ENCODE measurements around the gene COX15.
A peak's percentile ranks its signal among the peaks of the same experiment; 100 is the strongest.

The COX15 gene

DNA sequence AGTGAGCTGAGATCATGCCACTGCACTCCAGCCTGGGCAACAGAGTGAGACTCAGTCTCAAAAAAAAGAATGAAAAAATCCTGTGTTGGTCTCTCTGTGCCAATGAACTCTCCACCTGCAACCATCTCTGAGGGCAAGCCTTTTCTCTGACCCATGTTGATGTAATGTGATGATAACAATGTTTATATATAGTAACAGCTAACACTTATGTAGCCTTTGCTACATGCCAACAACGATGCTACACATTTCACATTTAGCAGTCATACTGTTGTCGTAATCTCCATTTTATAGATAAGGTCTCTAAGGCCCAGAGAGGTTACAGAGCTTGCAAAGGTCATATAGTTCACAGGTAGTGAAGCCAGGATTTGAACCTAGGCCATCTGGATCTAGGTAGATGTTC, 11.5 kb downstream of the COX15 start:
- no peak for DNase-seq (ENCODE audit: low read depth)
- H3K4me3 ChIP-seq (ENCODE audit: low read depth, low read length): no peak overlapping the region
- TF ChIP-seq, protein P1, sequence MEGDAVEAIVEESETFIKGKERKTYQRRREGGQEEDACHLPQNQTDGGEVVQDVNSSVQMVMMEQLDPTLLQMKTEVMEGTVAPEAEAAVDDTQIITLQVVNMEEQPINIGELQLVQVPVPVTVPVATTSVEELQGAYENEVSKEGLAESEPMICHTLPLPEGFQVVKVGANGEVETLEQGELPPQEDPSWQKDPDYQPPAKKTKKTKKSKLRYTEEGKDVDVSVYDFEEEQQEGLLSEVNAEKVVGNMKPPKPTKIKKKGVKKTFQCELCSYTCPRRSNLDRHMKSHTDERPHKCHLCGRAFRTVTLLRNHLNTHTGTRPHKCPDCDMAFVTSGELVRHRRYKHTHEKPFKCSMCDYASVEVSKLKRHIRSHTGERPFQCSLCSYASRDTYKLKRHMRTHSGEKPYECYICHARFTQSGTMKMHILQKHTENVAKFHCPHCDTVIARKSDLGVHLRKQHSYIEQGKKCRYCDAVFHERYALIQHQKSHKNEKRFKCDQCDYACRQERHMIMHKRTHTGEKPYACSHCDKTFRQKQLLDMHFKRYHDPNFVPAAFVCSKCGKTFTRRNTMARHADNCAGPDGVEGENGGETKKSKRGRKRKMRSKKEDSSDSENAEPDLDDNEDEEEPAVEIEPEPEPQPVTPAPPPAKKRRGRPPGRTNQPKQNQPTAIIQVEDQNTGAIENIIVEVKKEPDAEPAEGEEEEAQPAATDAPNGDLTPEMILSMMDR (IDR thresholded peaks at IDR 0.05; ENCODE audit: insufficient read depth, low read depth, low read length, missing control alignments): no peak

GRCh38 chr10:99714446-99714845, 17.5 kb downstream of the COX15 start:
- DNase-seq (ENCODE audit: low read depth): no peak

DNA sequence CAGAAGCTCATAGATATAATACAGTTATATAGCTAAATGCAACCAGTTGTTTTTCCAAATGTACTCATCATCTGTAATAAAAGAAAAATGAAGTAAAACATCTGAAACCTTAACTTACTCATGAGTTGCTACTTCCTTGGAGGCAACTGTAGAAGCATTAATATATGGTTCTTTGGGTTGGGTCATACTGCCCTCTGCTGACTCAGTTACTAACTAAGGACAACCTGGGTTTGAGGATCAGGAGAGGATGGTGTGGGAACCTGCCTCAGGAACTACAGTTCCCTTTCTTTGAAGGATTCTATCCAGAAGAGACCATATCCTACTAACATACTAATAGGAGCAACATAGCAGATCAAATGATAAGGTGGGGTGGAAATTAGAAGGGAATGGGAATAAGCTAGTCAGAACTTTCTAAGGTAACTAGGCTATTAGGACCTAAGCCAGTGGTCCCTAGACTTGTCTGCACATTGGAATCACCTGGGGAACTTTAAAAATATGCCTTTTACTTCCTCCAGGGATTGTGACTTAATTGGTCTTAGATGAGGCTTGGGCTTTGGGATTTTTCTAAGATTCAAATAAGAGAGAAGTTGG, 20.7 kb downstream of the COX15 start:
- peak; percentile 56 for DNase-seq (ENCODE audit: low read depth)
- TF ChIP-seq, protein P1 (IDR thresholded peaks at IDR 0.05; ENCODE audit: insufficient read depth, low read depth, low read length, missing control alignments): peak; percentile 35

More at GRCh38 chr10:99714446-99714845, 17.5 kb downstream of the COX15 start:
- H3K4me3 ChIP-seq (ENCODE audit: low read depth, low read length): no peak overlapping the region
- TF ChIP-seq, protein P1 (IDR thresholded peaks at IDR 0.05; ENCODE audit: insufficient read depth, low read depth, low read length, missing control alignments): no peak

DNA sequence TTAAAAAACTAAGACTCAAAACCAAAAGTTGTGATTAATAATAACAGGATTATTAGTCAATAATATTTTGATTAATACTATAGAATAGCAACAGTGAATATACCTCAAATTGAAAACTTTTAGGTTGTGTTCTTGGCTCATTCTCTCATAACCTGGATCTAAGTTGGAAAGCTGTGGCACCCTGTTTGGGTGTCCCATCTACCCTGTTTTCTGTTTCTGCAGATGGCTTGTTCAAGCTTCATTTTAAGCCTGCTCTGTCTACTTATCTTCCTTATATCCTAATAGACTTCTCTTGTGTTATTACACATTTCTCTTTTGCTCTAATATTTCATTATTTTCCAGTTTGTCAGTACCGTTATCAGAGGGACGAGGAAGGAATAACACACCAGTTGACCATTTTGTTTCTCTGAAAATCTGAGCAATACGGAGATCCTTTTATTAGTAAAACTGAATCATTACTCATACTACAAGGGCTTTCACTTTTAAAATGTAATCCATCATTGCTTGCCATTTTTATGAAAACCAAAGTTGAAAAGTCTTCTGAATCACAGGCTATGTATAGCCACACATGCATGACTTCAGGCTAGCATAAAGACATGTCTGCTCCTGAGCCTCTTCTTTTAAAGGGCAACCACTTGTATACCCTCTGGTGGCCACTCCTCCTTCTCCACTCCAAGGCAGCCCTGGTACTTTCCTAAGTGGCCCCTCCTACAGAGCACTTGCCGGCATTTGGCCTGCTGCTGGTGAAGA, 22.3 kb downstream of the COX15 start:
- H3K4me3 ChIP-seq (ENCODE audit: low read depth, low read length): no peak overlapping the region
- DNase-seq (ENCODE audit: low read depth): peak; percentile 69
- TF ChIP-seq, protein P1 (IDR thresholded peaks at IDR 0.05; ENCODE audit: insufficient read depth, low read depth, low read length, missing control alignments): no peak

More for the DNA sequence above, 20.7 kb downstream of the COX15 start:
- H3K4me3 ChIP-seq (ENCODE audit: low read depth, low read length): no peak overlapping the region

GRCh38 chr10:99708428-99709012, 23.4 kb downstream of the COX15 start:
- TF ChIP-seq, protein P1 (IDR thresholded peaks at IDR 0.05; ENCODE audit: insufficient read depth, low read depth, low read length, missing control alignments): no peak
- no peak overlapping the region for H3K4me3 ChIP-seq (ENCODE audit: low read depth, low read length)
- DNase-seq (ENCODE audit: low read depth): no peak

DNA sequence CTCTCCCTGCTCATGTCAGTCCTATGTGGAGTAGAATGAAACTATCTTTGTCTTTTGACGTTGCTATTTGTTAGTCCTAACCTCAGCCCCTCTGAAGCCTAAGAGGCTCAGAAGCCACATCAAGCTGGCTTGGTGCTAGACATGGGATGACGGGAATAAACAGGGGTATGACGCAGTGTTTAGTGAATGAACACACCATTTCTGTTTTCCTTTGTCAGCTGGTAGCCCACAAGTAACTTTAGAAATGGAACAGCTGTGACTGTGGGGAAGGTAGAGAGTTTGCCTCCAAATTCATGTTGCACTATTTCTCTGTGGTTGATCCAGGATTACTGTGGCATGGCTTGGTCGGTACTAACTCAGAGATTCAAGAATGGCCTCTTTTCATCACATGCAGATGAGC, 31.3 kb downstream of the COX15 start:
- H3K4me3 ChIP-seq (ENCODE audit: low read depth, low read length): no peak overlapping the region
- TF ChIP-seq, protein P1 (IDR thresholded peaks at IDR 0.05; ENCODE audit: insufficient read depth, low read depth, low read length, missing control alignments): no peak
- DNase-seq (ENCODE audit: low read depth): no peak
